Activated naive CD8-positive, alpha-beta T cell treated with anti-CD3 and anti-CD28 coated beads, Interleukin-2, amount 10 ng/mL, durations not matched to agents 7 days and 5 days (primary cell): ENCODE measurements around the gene POLR3G. TPM values are rescaled to one million over a fixed set of nuclear protein-coding genes. Genes with fewer than 3 reads are reported as not detected.

Source experiments
- ATAC-seq: fragments of 150-1000 bp; cut with Tn5 transposase; one replicate; pipeline ENCODE4 v1.10.0; 2021; ENCODE audit warnings: low read depth, moderate library complexity
- POLR2A ChIA-PET: fragments of 350-600 bp; sonication (Branson Sonifier 250); formaldehyde crosslinking; loops from one replicate; lab custom pipeline; 2021; ENCODE audit warnings: antibody characterized with exemption; lab: Charles Lee
- DNase-seq: peaks from one replicate; pipeline ENCODE4 v3.0.0; 2021
- H3K27ac Mint-ChIP-seq: one replicate; pipeline ENCODE4 v1.8.0; 2022; ENCODE audit warnings: mild to moderate bottlenecking, mixed read lengths
- H3K27me3 Mint-ChIP-seq: one replicate; pipeline ENCODE4 v1.8.0; 2022; ENCODE audit warnings: mild to moderate bottlenecking, moderate library complexity, mixed read lengths
- H3K36me3 Mint-ChIP-seq: one replicate; pipeline ENCODE4 v1.8.0; 2021; ENCODE audit warnings: mild to moderate bottlenecking, mixed read lengths
- H3K4me1 Mint-ChIP-seq: one replicate; pipeline ENCODE4 v1.8.0; 2021; ENCODE audit warnings: mixed read lengths
- H3K4me3 Mint-ChIP-seq: one replicate; pipeline ENCODE4 v1.8.0; 2022; ENCODE audit warnings: mild to moderate bottlenecking, moderate library complexity, mixed read lengths
- H3K9me3 Mint-ChIP-seq: one replicate; pipeline ENCODE4 v1.8.0; 2021; ENCODE audit warnings: mixed read lengths
- total RNA-seq, 2 experiments: library from RNA; stranded (reverse); gene quantifications; one replicate each; pipeline ENCODE4 v1.2.3, GENCODE V29; 2021

POLR3G gene, protein sequence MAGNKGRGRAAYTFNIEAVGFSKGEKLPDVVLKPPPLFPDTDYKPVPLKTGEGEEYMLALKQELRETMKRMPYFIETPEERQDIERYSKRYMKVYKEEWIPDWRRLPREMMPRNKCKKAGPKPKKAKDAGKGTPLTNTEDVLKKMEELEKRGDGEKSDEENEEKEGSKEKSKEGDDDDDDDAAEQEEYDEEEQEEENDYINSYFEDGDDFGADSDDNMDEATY
- total RNA-seq = 1 to 10 TPM; 2.8 to 3.7 TPM

DNA sequence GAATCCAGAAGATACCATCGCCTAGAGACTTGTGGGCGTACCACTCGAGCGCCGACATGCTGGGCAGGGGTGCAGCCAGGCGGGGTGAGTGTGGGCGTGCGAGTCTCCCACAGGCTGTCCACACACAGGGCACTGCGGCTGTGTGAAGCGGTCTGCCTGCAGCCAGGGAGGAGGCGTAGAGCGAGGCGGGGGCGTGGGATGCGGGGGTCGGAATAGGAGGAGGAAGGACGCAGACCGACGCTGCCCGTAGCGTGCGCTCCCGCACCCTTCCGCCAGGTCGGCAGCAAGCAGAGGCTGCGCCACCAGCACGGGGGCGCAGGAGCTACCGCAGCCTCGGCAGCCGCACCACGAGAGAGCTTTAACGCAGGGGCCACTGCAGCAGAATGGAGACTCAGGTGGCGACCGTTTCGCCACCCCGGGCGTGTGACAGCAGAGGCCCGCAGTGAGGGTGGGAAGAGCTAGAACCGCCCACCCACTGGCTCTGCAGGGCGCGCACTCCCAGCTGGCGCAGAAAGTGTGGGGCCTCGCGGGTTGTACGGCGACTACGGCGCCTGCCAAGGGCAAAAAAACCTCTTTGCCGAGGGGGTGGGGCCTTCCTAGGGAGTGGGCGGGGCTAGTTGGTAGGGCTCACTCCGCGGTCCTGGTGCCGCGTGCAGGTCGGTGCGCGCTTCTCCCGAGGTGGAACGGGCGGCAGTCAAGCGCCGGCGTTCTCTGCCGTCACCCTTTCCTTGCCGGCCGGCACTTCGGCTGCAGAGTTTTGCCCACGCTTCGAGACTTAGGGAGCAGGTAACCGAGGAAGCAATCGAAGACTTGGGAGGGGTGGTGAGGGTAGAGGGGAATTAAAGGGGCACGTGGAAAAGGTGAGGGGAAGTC is at the start of gene POLR3G, which contains the start of gene MBLAC2:
Gene POLR3G, plus strand, starts transcription at position 630 of the 873 bp plus-strand sequence. CDS start 10,704 bp downstream, outside the sequence.
Gene MBLAC2, minus strand, starts transcription at position 537 of the 873 bp plus-strand sequence. Its CDS starts 479 bp downstream, at position 58.
- POLR2A ChIA-PET = interaction anchor here (0.7 to 3.2 kb wide), 5 partner anchors 13 to 64 kb away, joined by 3 to 34 read pairs (median 3); partner anchors contain the start of genes CETN3 and LYSMD3
- peaks cover 16% of the 10 kb centered on the region for H3K36me3 Mint-ChIP-seq
- H3K27me3 Mint-ChIP-seq = no peaks in the 10 kb centered on the region
- peaks cover 31% of the 10 kb centered on the region for H3K4me1 Mint-ChIP-seq
- H3K9me3 Mint-ChIP-seq = no peaks in the 10 kb centered on the region
- H3K27ac Mint-ChIP-seq = peak within 1 kb of the TSS; percentile 96
- peak within 1 kb of the TSS; percentile 98 for H3K4me3 Mint-ChIP-seq
- peak; percentile 86 for ATAC-seq
- DNase-seq = peak; percentile 90

GRCh38 chr5:90434116-90434714 is 40.4 kb upstream of the POLR3G start:
- no peaks in the 10 kb centered on the region for H3K9me3 Mint-ChIP-seq
- no peak overlapping the region for H3K4me3 Mint-ChIP-seq
- peak; percentile 40 for DNase-seq
- no peak overlapping the region for H3K27ac Mint-ChIP-seq
- no peaks in the 10 kb centered on the region for H3K4me1 Mint-ChIP-seq
- no peaks in the 10 kb centered on the region for H3K36me3 Mint-ChIP-seq
- ATAC-seq = peak; percentile 50
- H3K27me3 Mint-ChIP-seq = peaks cover 7% of the 10 kb centered on the region
- POLR2A ChIA-PET = no interaction called here

GRCh38 chr5:90437663-90438062 is 37.0 kb upstream of the POLR3G start:
- Mint-ChIP-seq H3K4me3 (no peak overlapping the region), H3K36me3 (no peaks in the 10 kb centered on the region), H3K4me1 (peaks cover 5% of the 10 kb centered on the region), H3K9me3 (no peaks in the 10 kb centered on the region), H3K27ac (no peak overlapping the region), H3K27me3 (peaks cover 6% of the 10 kb centered on the region)
- POLR2A ChIA-PET = no interaction called here
- no peak for ATAC-seq
- DNase-seq = no peak

DNA sequence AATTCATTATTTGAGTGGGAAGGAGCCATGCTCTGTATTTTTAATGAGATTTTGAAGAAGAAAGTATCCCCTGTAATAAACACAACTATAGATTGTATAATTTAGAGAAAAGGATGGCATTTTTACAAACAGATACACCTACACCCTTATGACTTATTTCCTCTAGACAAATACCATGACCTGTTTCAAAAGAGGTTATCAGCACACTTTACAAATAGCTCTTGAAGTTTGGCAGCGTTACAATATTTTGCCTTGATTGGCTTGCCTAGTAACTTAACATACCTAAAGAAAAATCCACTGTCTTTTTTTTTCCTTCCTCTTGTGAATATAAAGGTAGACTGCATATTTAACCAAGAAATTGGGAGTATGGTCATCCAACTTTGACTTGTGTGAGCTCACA is 36.6 kb upstream of the POLR3G start:
- H3K9me3 Mint-ChIP-seq = no peaks in the 10 kb centered on the region
- POLR2A ChIA-PET = no interaction called here
- peaks cover 5% of the 10 kb centered on the region for H3K4me1 Mint-ChIP-seq
- ATAC-seq = no peak
- peaks cover 6% of the 10 kb centered on the region for H3K27me3 Mint-ChIP-seq
- no peak overlapping the region for H3K27ac Mint-ChIP-seq
- H3K4me3 Mint-ChIP-seq = no peak overlapping the region
- H3K36me3 Mint-ChIP-seq = no peaks in the 10 kb centered on the region
- no peak for DNase-seq

GRCh38 chr5:90440644-90441043 is 34.0 kb upstream of the POLR3G start:
- DNase-seq = no peak
- Mint-ChIP-seq H3K4me1 (peaks cover 5% of the 10 kb centered on the region), H3K36me3 (no peaks in the 10 kb centered on the region), H3K27ac (no peak overlapping the region), H3K4me3 (no peak overlapping the region), H3K9me3 (no peaks in the 10 kb centered on the region), H3K27me3 (peaks cover 6% of the 10 kb centered on the region)
- no peak for ATAC-seq
- POLR2A ChIA-PET = no interaction called here

- H3K9me3 Mint-ChIP-seq = no peaks in the 10 kb centered on the region
- POLR2A ChIA-PET = no interaction called here
- no peak overlapping the region for H3K4me3 Mint-ChIP-seq
- no peaks in the 10 kb centered on the region for H3K4me1 Mint-ChIP-seq
- DNase-seq (no peak), ATAC-seq (no peak)
- peaks cover 3% of the 10 kb centered on the region for H3K27me3 Mint-ChIP-seq
- no peaks in the 10 kb centered on the region for H3K36me3 Mint-ChIP-seq
- no peak overlapping the region for H3K27ac Mint-ChIP-seq
Measured at GRCh38 chr5:90446961-90447360, 27.7 kb upstream of the POLR3G start.

GRCh38 chr5:90461288-90461687 is 13.4 kb upstream of the POLR3G start:
- Mint-ChIP-seq H3K4me1 (no peaks in the 10 kb centered on the region), H3K9me3 (no peaks in the 10 kb centered on the region), H3K27ac (no peak overlapping the region), H3K36me3 (peaks cover 3% of the 10 kb centered on the region), H3K27me3 (no peaks in the 10 kb centered on the region), H3K4me3 (no peak overlapping the region)
- POLR2A ChIA-PET = interaction anchor here (0.9 kb wide), 1 partner anchor 13 kb away, joined by 3 read pairs; the partner anchor contains the start of genes MBLAC2 and POLR3G
- ATAC-seq (no peak), DNase-seq (no peak)

DNA sequence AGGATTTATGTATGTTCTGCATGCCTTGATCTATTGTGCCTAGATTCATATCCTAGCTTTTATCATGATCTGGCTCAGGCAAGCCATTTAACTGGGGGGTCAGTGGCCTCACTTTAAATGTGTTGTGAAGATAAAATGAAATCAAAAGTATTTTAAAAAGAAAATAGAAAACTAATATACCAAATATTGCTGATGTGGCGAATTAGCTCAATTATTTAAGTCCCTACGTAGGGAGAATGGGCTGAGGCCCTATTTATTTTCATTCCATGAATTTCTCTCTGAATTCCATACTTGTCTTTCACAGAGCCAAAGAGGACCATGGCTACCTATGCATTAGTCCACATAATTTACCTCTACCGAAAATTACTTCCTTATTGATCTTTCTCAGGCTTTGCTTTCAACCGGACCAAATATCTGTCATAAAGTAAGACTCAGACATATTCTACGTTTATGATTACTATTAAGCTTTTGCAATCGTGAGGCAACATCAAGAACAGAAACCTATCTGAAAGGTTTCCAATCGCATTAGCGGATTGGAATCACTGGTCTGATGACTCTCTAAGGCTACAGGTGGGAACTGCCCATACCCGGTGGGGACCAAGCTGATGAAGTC is 1.8 kb upstream of the POLR3G start:
- Mint-ChIP-seq H3K27ac (peak overlapping the region; percentile 96), H3K4me3 (peak overlapping the region; percentile 98), H3K36me3 (peaks cover 27% of the 10 kb centered on the region), H3K4me1 (peaks cover 31% of the 10 kb centered on the region), H3K9me3 (peaks cover 8% of the 10 kb centered on the region), H3K27me3 (no peaks in the 10 kb centered on the region)
- ATAC-seq = no peak
- no peak for DNase-seq
- POLR2A ChIA-PET = interaction anchor here (0.6 to 3.2 kb wide), 3 partner anchors 57 to 66 kb away, joined by 3 to 34 read pairs (median 4); partner anchors contain the start of genes CETN3 and LYSMD3

GRCh38 chr5:90473396-90474234 is 1.0 kb upstream of the POLR3G start:
- Mint-ChIP-seq H3K9me3 (peaks cover 4% of the 10 kb centered on the region), H3K27ac (peak overlapping the region; percentile 96), H3K4me3 (peak overlapping the region; percentile 98), H3K27me3 (no peaks in the 10 kb centered on the region), H3K4me1 (peaks cover 31% of the 10 kb centered on the region), H3K36me3 (peaks cover 21% of the 10 kb centered on the region)
- POLR2A ChIA-PET = interaction anchor here (0.6 to 3.2 kb wide), 6 partner anchors 12 to 67 kb away, joined by 3 to 34 read pairs (median 4); partner anchors contain the start of genes CETN3 and LYSMD3
- DNase-seq = no peak
- ATAC-seq = peak; percentile 4

DNA sequence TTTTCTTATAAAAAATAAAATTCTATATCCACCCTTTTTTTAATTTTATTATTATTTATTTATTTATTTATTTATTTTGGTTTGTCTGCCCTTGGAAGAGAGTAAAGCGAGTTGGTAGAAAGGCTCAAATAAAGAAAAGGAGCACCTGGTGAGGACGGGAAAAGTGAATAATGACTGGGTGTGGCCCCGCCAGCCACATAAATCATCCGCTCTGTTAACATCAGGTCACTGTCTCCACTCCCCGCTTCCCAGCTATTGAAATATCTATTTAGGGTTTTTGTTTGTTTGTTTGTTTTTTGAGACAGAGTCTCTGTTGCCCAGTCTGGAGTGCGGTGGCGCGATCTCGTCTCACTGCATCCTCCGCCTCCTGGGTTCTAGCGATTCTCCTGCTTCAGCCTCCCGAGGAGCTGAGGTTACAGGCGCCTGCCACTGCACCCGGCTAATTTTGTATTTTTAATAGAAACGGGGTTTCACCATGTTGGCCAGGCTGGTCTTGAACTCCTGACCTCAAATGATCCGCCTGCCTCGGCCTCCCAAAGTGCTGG is 844 bp downstream of the POLR3G start:
- no peak for DNase-seq
- Mint-ChIP-seq H3K27me3 (no peaks in the 10 kb centered on the region), H3K27ac (no peak overlapping the region), H3K36me3 (peaks cover 11% of the 10 kb centered on the region), H3K4me1 (peaks cover 31% of the 10 kb centered on the region), H3K4me3 (peak overlapping the region; percentile 98), H3K9me3 (no peaks in the 10 kb centered on the region)
- POLR2A ChIA-PET = interaction anchor here (0.9 to 3.2 kb wide), 4 partner anchors 24 to 66 kb away, joined by 3 to 34 read pairs (median 8); partner anchors contain the start of genes CETN3 and LYSMD3
- ATAC-seq = no peak

DNA sequence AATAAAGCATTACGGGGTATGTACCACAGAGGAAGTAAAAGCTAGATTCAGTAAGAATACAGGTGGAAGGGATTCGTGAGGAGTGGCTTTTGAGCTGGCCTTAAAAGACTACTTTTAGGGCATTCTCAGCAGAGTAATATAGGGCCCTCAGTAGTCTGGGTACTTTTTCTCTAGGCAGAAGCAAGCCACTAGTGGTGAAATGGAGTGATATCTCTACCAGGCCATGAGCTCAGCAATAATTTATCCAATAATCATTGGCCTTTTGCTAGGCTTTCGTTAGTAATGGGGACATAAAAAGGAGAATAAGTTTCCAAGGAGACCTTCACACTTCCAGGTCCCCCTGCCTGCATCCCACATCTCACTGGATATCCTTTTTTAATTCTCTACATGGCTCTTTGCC is 1.7 kb downstream of the POLR3G start:
- POLR2A ChIA-PET = interaction anchor here (0.9 kb wide), 1 partner anchor 67 kb away, joined by 3 read pairs; the partner anchor contains the start of gene CETN3
- H3K4me3 Mint-ChIP-seq = no peak overlapping the region

GRCh38 chr5:90477073-90477472 is 2.4 kb downstream of the POLR3G start:
- Mint-ChIP-seq H3K36me3 (peaks cover 3% of the 10 kb centered on the region), H3K9me3 (no peaks in the 10 kb centered on the region), H3K27me3 (no peaks in the 10 kb centered on the region), H3K4me1 (peaks cover 31% of the 10 kb centered on the region), H3K27ac (peak overlapping the region; percentile 6), H3K4me3 (peak overlapping the region; percentile 21)
- POLR2A ChIA-PET = no interaction called here
- ATAC-seq = no peak
- no peak for DNase-seq

More for the DNA sequence above, 1.7 kb downstream of the POLR3G start:
- peaks cover 31% of the 10 kb centered on the region for H3K4me1 Mint-ChIP-seq
- no peak for DNase-seq
- H3K36me3 Mint-ChIP-seq = peaks cover 3% of the 10 kb centered on the region
- H3K27ac Mint-ChIP-seq = no peak overlapping the region
- no peak for ATAC-seq
- no peaks in the 10 kb centered on the region for H3K9me3 Mint-ChIP-seq
- H3K27me3 Mint-ChIP-seq = no peaks in the 10 kb centered on the region
